AG09309 (cell line): ENCODE data around the gene ZCCHC7.

Source experiments
- DNase-seq: peaks from one replicate; pipeline ENCODE4 v3.0.0-alpha.2; 2010; ENCODE audit warnings: low read depth
- H3K4me3 ChIP-seq: 2 replicates; pipeline ENCODE4 v1.5.1; 2011; ENCODE audit warnings: mild to moderate bottlenecking, low read depth, low read length, moderate library complexity; ENCODE audit not compliant: control insufficient read depth
- CTCF ChIP-seq: IDR thresholded peaks from 2 replicates; pipeline ENCODE4 v1.5.1; 2011; ENCODE audit warnings: mild to moderate bottlenecking, low read depth, low read length, inconsistent platforms; ENCODE audit not compliant: insufficient read depth, control insufficient read depth; ENCODE audit errors: missing control alignments

Gene ZCCHC7

GRCh38 chr9:37094751-37095150 lies 25.6 kb upstream of the ZCCHC7 start:
- H3K4me3 ChIP-seq, result no peak overlapping the region
- TF ChIP-seq CTCF, result no peak
- DNase-seq, result no peak

GRCh38 chr9:37096628-37097027 lies 23.7 kb upstream of the ZCCHC7 start:
- no peak for TF ChIP-seq CTCF
- DNase-seq, result no peak

GRCh38 chr9:37097294-37097693 lies 23.1 kb upstream of the ZCCHC7 start:
- no peak for TF ChIP-seq CTCF
- DNase-seq, result no peak
- no peak overlapping the region for H3K4me3 ChIP-seq

More at GRCh38 chr9:37096628-37097027, 23.7 kb upstream of the ZCCHC7 start:
- no peak overlapping the region for H3K4me3 ChIP-seq

- H3K4me3 ChIP-seq, result no peak overlapping the region
- DNase-seq, result no peak
- no peak for TF ChIP-seq CTCF
Observed at GRCh38 chr9:37100327-37100726, 20.0 kb upstream of the ZCCHC7 start.

GRCh38 chr9:37100741-37101140 lies 19.6 kb upstream of the ZCCHC7 start:
- no peak for TF ChIP-seq CTCF
- no peak overlapping the region for H3K4me3 ChIP-seq
- DNase-seq, result no peak

- no peak for TF ChIP-seq CTCF
- DNase-seq, result no peak
- no peak overlapping the region for H3K4me3 ChIP-seq
Observed at GRCh38 chr9:37102486-37102885, 17.9 kb upstream of the ZCCHC7 start.
